Right hindlimb (tissue), 1 donor: ENCODE data around the gene CDC14A.

Experiments used
- DNase-seq: peaks from one replicate; pipeline ENCODE4 v3.0.0-alpha.2; 2018

CDC14A gene

GRCh38 chr1:100543640-100544039, 191.3 kb downstream of the CDC14A start:
- DNase-seq: no peak

- no peak for DNase-seq
These were observed 192.5 kb downstream of the CDC14A start for GRCh38 chr1:100544791-100545190.

- DNase-seq: no peak
These were observed 193.5 kb downstream of the CDC14A start for GRCh38 chr1:100545855-100546254.

GRCh38 chr1:100552031-100552430, 199.7 kb downstream of the CDC14A start:
- no peak for DNase-seq

GRCh38 chr1:100552922-100553321, 200.6 kb downstream of the CDC14A start:
- no peak for DNase-seq

GRCh38 chr1:100556181-100556580, 203.9 kb downstream of the CDC14A start:
- no peak for DNase-seq

GRCh38 chr1:100556925-100557605, 204.8 kb downstream of the CDC14A start:
- DNase-seq: no peak

- no peak for DNase-seq
These were observed 205.3 kb downstream of the CDC14A start for GRCh38 chr1:100557606-100557953.

GRCh38 chr1:100565533-100565932, 213.2 kb downstream of the CDC14A start:
- DNase-seq: no peak

GRCh38 chr1:100565937-100566699, 213.8 kb downstream of the CDC14A start:
- no peak for DNase-seq

- no peak for DNase-seq
These were observed 214.8 kb downstream of the CDC14A start for GRCh38 chr1:100567062-100567461.
